Mesendoderm (in vitro differentiated cells): ENCODE measurements around the gene SSBP3.
A peak's percentile ranks its signal among the peaks of the same experiment; 100 is the strongest.

ENCODE experiments used
- DNase-seq: peaks from one replicate; pipeline ENCODE4 v3.0.0; 2013
- H2AK5ac ChIP-seq: 2 replicates; pipeline ENCODE4 v1.6.1; 2013; ENCODE audit warnings: low read length, inconsistent platforms
- H2BK120ac ChIP-seq: 2 replicates; pipeline ENCODE4 v1.6.1; 2013; ENCODE audit warnings: low read depth, mild to moderate bottlenecking, low read length, moderate library complexity, mixed read lengths
- H2BK15ac ChIP-seq: replicated peaks from 2 replicates; pipeline ENCODE4 v1.6.1; 2013; ENCODE audit warnings: low read depth, mild to moderate bottlenecking, moderate library complexity
- H2BK5ac ChIP-seq: 2 replicates; pipeline ENCODE4 v1.6.1; 2013; ENCODE audit warnings: low read length, inconsistent platforms
- H3K18ac ChIP-seq: 2 replicates; pipeline ENCODE4 v1.6.1; 2013; ENCODE audit warnings: mild to moderate bottlenecking, low read length, mixed read lengths
- H3K23ac ChIP-seq: one replicate; pipeline ENCODE4 v1.6.1; 2013; ENCODE audit warnings: low read length
- H3K27ac ChIP-seq: 2 replicates; pipeline ENCODE4 v1.5.1; 2013; ENCODE audit warnings: low read depth, mild to moderate bottlenecking, inconsistent platforms, low read length, moderate library complexity
- H3K27me3 ChIP-seq: 2 replicates; pipeline ENCODE4 v1.6.1; 2013; ENCODE audit warnings: low read length, control low read depth, mild to moderate bottlenecking, inconsistent platforms; ENCODE audit not compliant: insufficient read depth, poor library complexity
- H3K36me3 ChIP-seq: 2 replicates; pipeline ENCODE4 v1.6.1; 2013; ENCODE audit warnings: low read length, inconsistent platforms; ENCODE audit not compliant: control insufficient read depth, insufficient read depth
- H3K4ac ChIP-seq: one replicate; pipeline ENCODE4 v1.6.1; 2013; ENCODE audit warnings: low read depth, mild to moderate bottlenecking, low read length, moderate library complexity
- H3K4me1 ChIP-seq: 2 replicates; pipeline ENCODE4 v1.6.1; 2013; ENCODE audit warnings: low read depth, low read length, inconsistent platforms; ENCODE audit not compliant: control insufficient read depth
- H3K4me2 ChIP-seq: 2 replicates; pipeline ENCODE4 v1.6.1; 2013; ENCODE audit warnings: low read length
- H3K4me3 ChIP-seq: 2 replicates; pipeline ENCODE4 v1.5.1; 2013; ENCODE audit warnings: mild to moderate bottlenecking, low read length
- H3K56ac ChIP-seq: one replicate; pipeline ENCODE4 v1.6.1; 2013; ENCODE audit warnings: low read length
- H3K79me1 ChIP-seq: 2 replicates; pipeline ENCODE4 v1.6.1; 2013; ENCODE audit warnings: low read length, inconsistent platforms
- H3K79me2 ChIP-seq: 2 replicates; pipeline ENCODE4 v1.6.1; 2013; ENCODE audit warnings: mild to moderate bottlenecking, low read length; ENCODE audit not compliant: control insufficient read depth, insufficient read depth
- H3K9ac ChIP-seq: 2 replicates; pipeline ENCODE4 v1.6.1; 2013; ENCODE audit warnings: low read length, inconsistent platforms
- H4K5ac ChIP-seq: one replicate; pipeline ENCODE4 v1.6.1; 2013; ENCODE audit warnings: low read length
- H4K8ac ChIP-seq: one replicate; pipeline ENCODE4 v1.6.1; 2013; ENCODE audit warnings: low read depth, mild to moderate bottlenecking, control low read depth, low read length, moderate library complexity
- WGBS: extraction: QIAGEN DNeasy Blood & Tissue Kit; methylation state at CpG from one replicate; pipeline ENCODE4 v1.1.7; 2013; ENCODE audit warnings: low lambda C conversion rate, missing lambda C conversion rate; ENCODE audit not compliant: insufficient coverage; ENCODE audit errors: extremely low coverage; 5-methylcytosine and 5-hydroxymethylcytosine counted together

The SSBP3 gene

DNA sequence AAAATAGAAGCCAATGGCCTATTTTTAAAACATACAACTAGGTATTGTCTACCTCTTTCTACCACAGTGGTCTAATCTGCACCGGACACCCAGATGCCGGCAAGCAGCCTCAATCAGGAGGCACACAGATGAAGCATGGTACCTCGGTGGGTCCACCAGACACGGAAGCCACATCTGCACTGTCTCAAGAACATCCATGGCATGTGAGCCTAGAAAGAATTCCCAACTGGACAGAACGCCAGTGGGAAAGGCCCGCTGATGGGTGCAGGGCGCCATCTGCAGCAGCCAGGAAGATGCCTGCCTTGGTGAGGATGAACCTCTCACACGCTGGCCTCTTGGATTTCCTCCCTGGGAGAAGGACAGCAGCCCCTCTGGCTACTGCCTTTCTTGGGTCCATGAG lies 126.7 kb downstream of the SSBP3 start:
- H3K79me2 ChIP-seq, result peaks cover 41% of the 10 kb centered on the region
- no peak overlapping the region for H3K56ac ChIP-seq
- H3K4me2 ChIP-seq, result no peak overlapping the region
- H3K4me1 ChIP-seq, result peaks cover 9% of the 10 kb centered on the region
- no peaks in the 10 kb centered on the region for H3K27me3 ChIP-seq
- H3K4me3 ChIP-seq, result no peak overlapping the region
- no peak overlapping the region for H3K9ac ChIP-seq
- H2BK120ac ChIP-seq, result no peak overlapping the region
- H4K5ac ChIP-seq, result no peak overlapping the region
- no peak overlapping the region for H2BK15ac ChIP-seq
- no peak overlapping the region for H2AK5ac ChIP-seq
- DNase-seq, result no peak
- no peak overlapping the region for H3K18ac ChIP-seq
- no CpG with 5 or more reads among the region's 8 CpGs for WGBS
- H3K4ac ChIP-seq, result no peak overlapping the region
- peaks cover 48% of the 10 kb centered on the region for H3K79me1 ChIP-seq
- no peak overlapping the region for H4K8ac ChIP-seq
- peaks cover 7% of the 10 kb centered on the region for H3K36me3 ChIP-seq
- no peak overlapping the region for H3K23ac ChIP-seq
- no peak overlapping the region for H3K27ac ChIP-seq
- no peak overlapping the region for H2BK5ac ChIP-seq

DNA sequence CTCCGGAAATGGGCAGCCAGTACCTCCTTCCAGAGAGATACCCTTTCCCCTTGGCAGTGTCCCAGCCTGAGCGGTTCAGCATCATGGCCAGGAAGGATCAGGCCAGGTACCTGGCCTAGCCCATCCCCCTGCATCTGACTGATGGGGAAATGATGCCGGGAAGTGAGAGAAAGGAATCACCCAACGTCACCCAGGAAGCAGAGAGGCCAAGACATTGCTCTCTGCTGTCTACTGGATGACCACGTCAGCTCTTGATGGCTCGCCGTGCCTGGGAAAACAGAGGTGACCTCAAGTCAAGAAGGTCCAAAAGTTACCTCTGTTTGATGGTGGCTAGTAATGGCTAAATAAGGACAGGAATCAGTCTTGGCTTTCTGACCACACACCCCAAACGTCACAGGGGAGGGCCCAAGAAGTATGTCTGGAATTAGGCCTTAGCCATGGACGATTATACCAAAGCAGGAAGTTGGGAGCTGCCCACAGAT lies 127.2 kb downstream of the SSBP3 start:
- Histone ChIP-seq H4K5ac (no peak overlapping the region), H3K9ac (no peak overlapping the region), H2BK120ac (no peak overlapping the region), H3K36me3 (peaks cover 7% of the 10 kb centered on the region), H3K23ac (no peak overlapping the region), H3K79me2 (peaks cover 40% of the 10 kb centered on the region), H2BK5ac (no peak overlapping the region), H3K56ac (no peak overlapping the region), H3K27me3 (no peaks in the 10 kb centered on the region), H2AK5ac (no peak overlapping the region), H2BK15ac (no peak overlapping the region), H3K4ac (no peak overlapping the region), H3K79me1 (peaks cover 48% of the 10 kb centered on the region), H4K8ac (no peak overlapping the region), H3K27ac (no peak overlapping the region), H3K18ac (no peak overlapping the region), H3K4me2 (no peak overlapping the region), H3K4me1 (peaks cover 9% of the 10 kb centered on the region), H3K4me3 (no peak overlapping the region)
- no CpG with 5 or more reads among the region's 9 CpGs for WGBS
- DNase-seq, result no peak

DNA sequence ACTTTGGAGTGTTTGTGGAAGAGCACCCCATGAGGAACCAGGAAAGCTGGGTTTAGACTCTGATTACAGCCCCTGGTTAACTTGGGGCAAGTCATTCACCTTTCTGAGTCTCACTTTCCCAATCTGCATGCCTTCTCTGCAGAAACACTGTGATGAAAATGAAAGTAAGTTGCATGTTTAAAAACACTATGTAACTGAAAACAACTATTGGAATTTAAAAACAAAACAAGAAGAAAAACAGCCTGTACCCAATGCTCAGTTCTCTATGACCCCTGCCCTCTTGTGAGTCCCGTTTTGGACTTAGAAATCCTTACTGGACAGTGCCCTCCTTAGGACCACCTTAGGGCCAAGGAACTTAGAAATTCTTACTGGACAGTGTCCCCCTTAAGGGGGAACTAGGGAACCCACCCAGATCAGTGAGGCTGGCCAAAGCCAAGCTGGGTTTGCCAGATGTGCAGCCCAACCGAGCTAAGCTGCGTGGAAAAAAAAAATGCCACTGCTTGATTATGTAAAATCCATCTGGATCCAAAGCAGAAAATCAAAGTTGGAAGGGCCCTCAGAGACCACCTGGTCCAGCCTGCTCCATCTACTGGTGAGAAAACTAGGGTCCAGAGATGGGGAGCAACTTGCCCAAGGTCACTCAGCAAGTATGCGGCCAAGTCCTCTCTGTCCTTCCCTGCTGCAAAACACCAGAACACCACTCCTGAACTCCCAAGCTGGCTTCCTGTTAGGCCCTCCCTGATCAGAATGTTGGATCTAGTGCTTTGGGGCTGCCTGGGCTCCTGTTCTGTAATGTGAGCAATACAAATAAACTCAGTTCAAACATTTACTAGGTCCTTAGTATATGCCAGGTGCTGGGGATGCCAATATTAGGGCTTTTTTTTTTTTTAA lies 128.5 kb downstream of the SSBP3 start:
- Histone ChIP-seq H3K23ac (no peak overlapping the region), H2AK5ac (no peak overlapping the region), H3K9ac (no peak overlapping the region), H3K4me1 (peaks cover 20% of the 10 kb centered on the region), H3K4me2 (no peak overlapping the region), H2BK5ac (no peak overlapping the region), H2BK15ac (no peak overlapping the region), H3K18ac (no peak overlapping the region), H2BK120ac (no peak overlapping the region), H3K36me3 (peaks cover 7% of the 10 kb centered on the region), H3K4me3 (no peak overlapping the region), H3K4ac (no peak overlapping the region), H4K8ac (no peak overlapping the region), H3K27ac (no peak overlapping the region), H3K56ac (no peak overlapping the region), H3K79me1 (peaks cover 45% of the 10 kb centered on the region), H3K27me3 (no peaks in the 10 kb centered on the region), H4K5ac (no peak overlapping the region), H3K79me2 (peaks cover 41% of the 10 kb centered on the region)
- WGBS, result no CpG with 5 or more reads among the region's 4 CpGs
- no peak for DNase-seq

DNA sequence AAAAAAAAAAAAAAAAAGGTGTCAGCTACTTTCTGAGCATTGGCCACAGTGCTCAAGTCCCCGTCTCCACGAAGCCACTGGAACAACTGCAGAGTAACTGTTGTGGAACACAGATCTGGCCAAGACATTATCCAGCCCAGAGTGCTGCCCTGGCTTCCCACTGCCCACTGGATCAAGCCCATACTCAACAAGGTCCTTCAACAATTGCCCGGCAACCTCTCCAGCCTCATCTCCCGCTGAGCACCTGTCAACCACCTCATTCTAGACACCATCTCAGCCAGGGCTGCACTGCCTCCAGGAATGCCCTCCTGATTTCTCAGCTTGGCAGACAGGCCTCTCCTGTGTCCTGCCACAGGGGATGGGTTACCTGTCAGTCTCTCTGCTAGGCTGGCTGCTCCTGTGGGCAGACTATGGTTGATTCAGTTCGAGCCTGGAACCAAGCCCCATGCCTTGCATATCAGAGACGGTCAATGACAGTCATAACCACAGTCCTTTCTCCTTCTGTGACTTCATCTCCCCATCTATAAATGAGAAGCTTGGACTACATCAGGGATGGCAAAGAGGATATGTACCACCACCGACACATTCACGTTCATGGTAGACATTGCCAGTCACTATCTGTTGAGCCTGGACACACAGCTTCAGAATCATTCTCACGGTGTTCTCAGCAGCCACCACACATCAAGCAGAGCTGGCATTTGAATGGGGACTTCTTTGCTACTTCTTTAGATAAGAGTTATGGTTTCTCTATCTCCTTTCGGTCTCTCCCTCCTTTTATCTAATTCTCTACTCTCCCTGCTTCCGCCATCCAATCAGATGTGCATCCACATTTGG lies 129.4 kb downstream of the SSBP3 start:
- H3K4ac ChIP-seq, result no peak overlapping the region
- no peak overlapping the region for H3K27ac ChIP-seq
- no peak overlapping the region for H4K8ac ChIP-seq
- H2BK120ac ChIP-seq, result no peak overlapping the region
- WGBS, result no CpG with 5 or more reads among the region's 11 CpGs
- DNase-seq, result no peak
- no peak overlapping the region for H3K4me3 ChIP-seq
- H3K4me1 ChIP-seq, result peaks cover 22% of the 10 kb centered on the region
- no peak overlapping the region for H4K5ac ChIP-seq
- H3K27me3 ChIP-seq, result no peaks in the 10 kb centered on the region
- H3K56ac ChIP-seq, result no peak overlapping the region
- H3K79me2 ChIP-seq, result peaks cover 41% of the 10 kb centered on the region
- no peak overlapping the region for H3K4me2 ChIP-seq
- H2BK15ac ChIP-seq, result no peak overlapping the region
- H2AK5ac ChIP-seq, result no peak overlapping the region
- peaks cover 40% of the 10 kb centered on the region for H3K79me1 ChIP-seq
- peaks cover 7% of the 10 kb centered on the region for H3K36me3 ChIP-seq
- no peak overlapping the region for H2BK5ac ChIP-seq
- H3K9ac ChIP-seq, result no peak overlapping the region
- H3K18ac ChIP-seq, result no peak overlapping the region
- H3K23ac ChIP-seq, result no peak overlapping the region

DNA sequence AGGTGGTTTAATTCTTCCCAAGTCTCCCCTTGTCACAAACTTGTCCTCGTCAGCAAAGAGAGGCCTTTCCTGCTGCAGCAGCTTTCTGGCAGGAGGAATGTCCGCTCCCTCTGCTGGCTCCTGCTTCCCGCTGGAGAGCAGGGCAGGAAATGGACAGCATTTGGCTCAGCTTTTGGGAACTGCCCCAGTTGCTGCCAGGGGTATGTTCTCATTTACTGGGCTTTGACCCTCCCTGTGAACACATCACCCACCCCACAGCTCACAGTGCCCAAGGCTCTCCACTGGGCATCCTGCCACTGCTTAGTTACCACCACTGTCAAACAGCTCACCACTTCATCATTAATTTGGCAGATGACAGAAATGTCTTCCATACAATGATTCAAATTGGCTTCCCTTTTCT lies 130.8 kb downstream of the SSBP3 start:
- H3K4ac ChIP-seq, result no peak overlapping the region
- no peak overlapping the region for H2AK5ac ChIP-seq
- no peak overlapping the region for H4K5ac ChIP-seq
- no peak overlapping the region for H2BK15ac ChIP-seq
- no peak overlapping the region for H2BK120ac ChIP-seq
- H3K27ac ChIP-seq, result no peak overlapping the region
- H3K9ac ChIP-seq, result no peak overlapping the region
- H3K27me3 ChIP-seq, result no peaks in the 10 kb centered on the region
- H3K56ac ChIP-seq, result no peak overlapping the region
- H2BK5ac ChIP-seq, result no peak overlapping the region
- no peak overlapping the region for H3K18ac ChIP-seq
- no peak overlapping the region for H3K4me2 ChIP-seq
- H4K8ac ChIP-seq, result no peak overlapping the region
- H3K4me1 ChIP-seq, result peaks cover 22% of the 10 kb centered on the region
- H3K4me3 ChIP-seq, result no peak overlapping the region
- WGBS, result no CpG with 5 or more reads among the region's 3 CpGs
- H3K79me1 ChIP-seq, result peaks cover 47% of the 10 kb centered on the region
- DNase-seq, result peak; percentile 60
- peaks cover 54% of the 10 kb centered on the region for H3K79me2 ChIP-seq
- H3K36me3 ChIP-seq, result peaks cover 5% of the 10 kb centered on the region
- no peak overlapping the region for H3K23ac ChIP-seq
